GM19397 (cell line): ENCODE results near the gene PLEKHA8.
A peak's percentile ranks its signal among the peaks of the same experiment; 100 is the strongest.

Source experiments
- ATAC-seq: cut with Tn5 transposase; IDR thresholded peaks from one replicate; pipeline ENCODE4 v1.9.1; 2021; ENCODE audit warnings: mild to moderate bottlenecking, moderate library complexity; ENCODE audit not compliant: unreplicated experiment

Gene PLEKHA8

GRCh38 chr7:30144657-30145306 lies 116.6 kb downstream of the PLEKHA8 start:
- no peak for ATAC-seq

- no peak for ATAC-seq
These were observed 117.3 kb downstream of the PLEKHA8 start for GRCh38 chr7:30145426-30145970.

GRCh38 chr7:30146127-30146612 lies 118.0 kb downstream of the PLEKHA8 start:
- ATAC-seq, result no peak

GRCh38 chr7:30147223-30147622 lies 119.0 kb downstream of the PLEKHA8 start:
- no peak for ATAC-seq

- ATAC-seq, result no peak
These were observed 119.6 kb downstream of the PLEKHA8 start for GRCh38 chr7:30147785-30148184.

GRCh38 chr7:30148426-30148825 lies 120.2 kb downstream of the PLEKHA8 start:
- ATAC-seq, result no peak

GRCh38 chr7:30148951-30149459 lies 120.8 kb downstream of the PLEKHA8 start:
- no peak for ATAC-seq

GRCh38 chr7:30149640-30150272 lies 121.5 kb downstream of the PLEKHA8 start:
- ATAC-seq, result no peak

- ATAC-seq, result no peak
These were observed 122.5 kb downstream of the PLEKHA8 start for GRCh38 chr7:30150711-30151110.

GRCh38 chr7:30154111-30154587 lies 125.9 kb downstream of the PLEKHA8 start:
- no peak for ATAC-seq

GRCh38 chr7:30155481-30155880 lies 127.3 kb downstream of the PLEKHA8 start:
- ATAC-seq, result no peak

- no peak for ATAC-seq
These were observed 129.0 kb downstream of the PLEKHA8 start for GRCh38 chr7:30157204-30157603.

GRCh38 chr7:30159163-30159562 lies 131.0 kb downstream of the PLEKHA8 start:
- ATAC-seq, result no peak

GRCh38 chr7:30159698-30160143 lies 131.5 kb downstream of the PLEKHA8 start:
- peak; percentile 38 for ATAC-seq

GRCh38 chr7:30160329-30160728 lies 132.1 kb downstream of the PLEKHA8 start:
- ATAC-seq, result no peak

GRCh38 chr7:30162133-30162532 lies 133.9 kb downstream of the PLEKHA8 start:
- no peak for ATAC-seq

GRCh38 chr7:30162622-30163124 lies 134.5 kb downstream of the PLEKHA8 start:
- no peak for ATAC-seq

- no peak for ATAC-seq
These were observed 135.2 kb downstream of the PLEKHA8 start for GRCh38 chr7:30163231-30163894.

- no peak for ATAC-seq
These were observed 136.4 kb downstream of the PLEKHA8 start for GRCh38 chr7:30164567-30164966.

- no peak for ATAC-seq
These were observed 137.4 kb downstream of the PLEKHA8 start for GRCh38 chr7:30165590-30165989.
